ENCODE measurements around the gene RDX.
"Not testable (repeated sequence)": the region's sequence is repeated elsewhere in the genome, so short reads cannot be mapped to it uniquely, and the experiment has no call there.

Gene RDX

GRCh38 chr11:110217936-110218335, 78.5 kb downstream of the RDX start:
- Histone ChIP-seq H3K4me1 (ENCODE audit: insufficient read depth, low read length) (no peaks in the 10 kb centered on the region), H3K9me3 (ENCODE audit: insufficient read depth, low read depth, low read length) (no peaks in the 10 kb centered on the region), H3K36me3 (ENCODE audit: insufficient read depth, low read depth, low read length) (no peaks in the 10 kb centered on the region), H3K4me3 (ENCODE audit: low read length) (no peak overlapping the region), H3K27me3 (ENCODE audit: insufficient read depth, low read length) (no peaks in the 10 kb centered on the region), H3K27ac (ENCODE audit: low read length) (no peak overlapping the region), H3K9ac (ENCODE audit: low read depth, low read length) (no peak overlapping the region)

GRCh38 chr11:110217223-110217877, 79.1 kb downstream of the RDX start:
- no peak overlapping the region for H3K27ac ChIP-seq (ENCODE audit: low read length)
- H3K27me3 ChIP-seq (ENCODE audit: insufficient read depth, low read length): no peaks in the 10 kb centered on the region
- no peak overlapping the region for H3K9ac ChIP-seq (ENCODE audit: low read depth, low read length)

GRCh38 chr11:110209313-110209694, 87.1 kb downstream of the RDX start:
- H3K4me3 ChIP-seq (ENCODE audit: low read length): peak overlapping the region; percentile 52; the same call in 1 of the 2 replicates

More at GRCh38 chr11:110217223-110217877, 79.1 kb downstream of the RDX start:
- Histone ChIP-seq H3K4me3 (ENCODE audit: low read length) (no peak overlapping the region), H3K36me3 (ENCODE audit: insufficient read depth, low read depth, low read length) (no peaks in the 10 kb centered on the region), H3K9me3 (ENCODE audit: insufficient read depth, low read depth, low read length) (no peaks in the 10 kb centered on the region), H3K4me1 (ENCODE audit: insufficient read depth, low read length) (no peaks in the 10 kb centered on the region)

DNA sequence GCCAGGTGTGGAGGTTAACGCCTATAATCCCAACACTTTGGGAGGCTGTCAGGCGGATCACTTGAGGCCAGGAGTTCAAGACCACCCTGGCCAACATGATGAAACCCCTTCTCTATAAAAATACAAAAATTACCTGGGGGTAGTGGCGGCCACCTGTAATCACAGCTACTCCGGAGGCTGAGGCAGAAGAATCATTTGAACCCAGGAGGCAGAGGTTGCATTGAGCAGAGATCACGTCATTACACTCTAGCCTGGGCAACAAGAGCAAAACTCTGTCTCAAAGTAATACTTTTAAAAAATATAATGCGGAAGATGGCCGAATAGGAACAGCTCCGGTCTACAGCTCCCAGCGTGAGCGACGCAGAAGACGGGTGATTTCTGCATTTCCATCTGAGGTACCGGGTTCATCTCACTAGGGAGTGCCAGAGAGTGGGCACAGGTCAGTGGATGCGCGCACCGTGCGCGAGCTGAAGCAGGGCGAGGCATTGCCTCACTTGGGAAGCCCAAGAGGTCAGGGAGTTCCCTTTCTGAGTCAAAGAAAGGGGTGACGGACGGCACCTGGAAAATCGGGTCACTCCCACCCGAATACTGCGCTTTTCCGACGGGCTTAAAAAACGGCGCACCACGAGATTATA, 87.6 kb downstream of the RDX start:
- H3K27ac ChIP-seq (ENCODE audit: low read length); H3K36me3 ChIP-seq (ENCODE audit: insufficient read depth, low read depth, low read length); H3K9me3 ChIP-seq (ENCODE audit: insufficient read depth, low read depth, low read length); H3K4me1 ChIP-seq (ENCODE audit: insufficient read depth, low read length); H3K27me3 ChIP-seq (ENCODE audit: insufficient read depth, low read length); H3K9ac ChIP-seq (ENCODE audit: low read depth, low read length): not testable (repeated sequence)
- H3K4me3 ChIP-seq (ENCODE audit: low read length): peak overlapping the region; percentile 52; the same call in 1 of the 2 replicates

More at GRCh38 chr11:110209313-110209694, 87.1 kb downstream of the RDX start:
- not testable (repeated sequence) for H3K36me3 ChIP-seq (ENCODE audit: insufficient read depth, low read depth, low read length); H3K9ac ChIP-seq (ENCODE audit: low read depth, low read length); H3K4me1 ChIP-seq (ENCODE audit: insufficient read depth, low read length); H3K9me3 ChIP-seq (ENCODE audit: insufficient read depth, low read depth, low read length); H3K27me3 ChIP-seq (ENCODE audit: insufficient read depth, low read length); H3K27ac ChIP-seq (ENCODE audit: low read length)

GRCh38 chr11:110207123-110207522, 89.3 kb downstream of the RDX start:
- no peak overlapping the region for H3K9ac ChIP-seq (ENCODE audit: low read depth, low read length)
- no peaks in the 10 kb centered on the region for H3K9me3 ChIP-seq (ENCODE audit: insufficient read depth, low read depth, low read length)
- H3K36me3 ChIP-seq (ENCODE audit: insufficient read depth, low read depth, low read length): no peaks in the 10 kb centered on the region
- H3K27me3 ChIP-seq (ENCODE audit: insufficient read depth, low read length): no peaks in the 10 kb centered on the region
- no peak overlapping the region for H3K4me3 ChIP-seq (ENCODE audit: low read length)
- H3K4me1 ChIP-seq (ENCODE audit: insufficient read depth, low read length): no peaks in the 10 kb centered on the region
- no peak overlapping the region for H3K27ac ChIP-seq (ENCODE audit: low read length)

GRCh38 chr11:110200836-110201235, 95.6 kb downstream of the RDX start:
- Histone ChIP-seq H3K4me3 (ENCODE audit: low read length) (no peak overlapping the region), H3K4me1 (ENCODE audit: insufficient read depth, low read length) (peaks cover 6% of the 10 kb centered on the region), H3K27me3 (ENCODE audit: insufficient read depth, low read length) (no peaks in the 10 kb centered on the region), H3K9me3 (ENCODE audit: insufficient read depth, low read depth, low read length) (no peaks in the 10 kb centered on the region), H3K27ac (ENCODE audit: low read length) (no peak overlapping the region), H3K36me3 (ENCODE audit: insufficient read depth, low read depth, low read length) (no peaks in the 10 kb centered on the region), H3K9ac (ENCODE audit: low read depth, low read length) (no peak overlapping the region)

DNA sequence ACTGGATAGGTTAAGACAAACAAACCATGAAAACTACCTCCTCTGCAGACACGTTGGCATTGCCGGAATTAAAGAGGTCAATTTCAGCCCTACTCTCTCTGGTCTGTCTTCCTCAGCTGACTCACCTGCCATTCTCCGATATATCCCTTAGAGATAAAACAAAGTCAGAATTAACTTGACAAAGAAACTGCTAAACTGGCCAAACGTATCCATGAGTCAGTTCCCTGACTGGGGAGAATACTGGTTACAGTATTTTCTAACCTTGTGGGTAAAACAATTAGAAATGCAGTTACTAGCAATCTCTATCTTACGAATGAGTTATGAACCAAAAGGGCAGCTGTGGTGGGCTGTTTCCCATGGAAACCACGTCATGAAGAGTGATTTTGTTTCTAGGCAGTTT, 96.2 kb downstream of the RDX start:
- Histone ChIP-seq H3K27me3 (ENCODE audit: insufficient read depth, low read length) (no peaks in the 10 kb centered on the region), H3K9ac (ENCODE audit: low read depth, low read length) (no peak overlapping the region), H3K4me1 (ENCODE audit: insufficient read depth, low read length) (peaks cover 6% of the 10 kb centered on the region), H3K36me3 (ENCODE audit: insufficient read depth, low read depth, low read length) (no peaks in the 10 kb centered on the region), H3K9me3 (ENCODE audit: insufficient read depth, low read depth, low read length) (no peaks in the 10 kb centered on the region), H3K27ac (ENCODE audit: low read length) (no peak overlapping the region), H3K4me3 (ENCODE audit: low read length) (no peak overlapping the region)

DNA sequence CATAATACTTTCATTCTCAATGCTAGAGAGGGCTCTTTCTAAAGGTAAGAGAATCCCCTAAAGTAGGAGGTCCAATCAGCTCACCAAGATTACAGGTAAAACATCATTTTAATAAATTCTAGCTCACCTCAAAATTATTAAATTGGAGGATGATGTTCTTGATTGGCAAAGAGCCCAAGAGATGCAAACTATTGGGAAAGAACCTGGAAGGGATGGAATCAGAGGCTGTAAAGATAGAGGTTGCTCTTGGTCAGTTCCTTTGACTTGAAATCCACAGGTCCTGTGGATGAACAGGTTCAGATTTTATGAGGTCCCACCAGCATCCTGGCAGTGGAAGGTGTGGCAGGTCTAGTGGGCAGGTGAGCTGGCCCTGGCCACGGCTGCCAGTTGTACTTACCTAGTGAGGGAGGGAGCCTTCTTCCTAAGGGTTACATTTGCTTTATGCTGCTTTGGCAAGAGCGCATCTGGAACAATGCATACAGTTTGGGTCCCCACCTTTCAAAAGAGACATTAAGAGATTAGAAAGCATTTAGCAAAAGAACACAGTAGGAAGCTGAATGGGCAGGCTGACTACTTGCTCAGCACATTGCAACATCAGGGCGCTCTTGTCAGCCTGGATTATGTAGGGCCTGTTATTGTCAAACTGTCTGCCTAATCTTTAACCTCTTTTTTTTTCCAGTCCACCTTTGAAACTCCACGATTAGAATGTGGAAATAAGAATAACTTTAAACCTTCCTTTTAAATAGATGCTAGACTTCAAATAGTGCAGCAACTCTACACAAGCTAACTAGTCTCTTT, 97.0 kb downstream of the RDX start:
- Histone ChIP-seq H3K4me1 (ENCODE audit: insufficient read depth, low read length) (peaks cover 6% of the 10 kb centered on the region), H3K27ac (ENCODE audit: low read length) (no peak overlapping the region), H3K4me3 (ENCODE audit: low read length) (no peak overlapping the region), H3K27me3 (ENCODE audit: insufficient read depth, low read length) (no peaks in the 10 kb centered on the region), H3K9ac (ENCODE audit: low read depth, low read length) (no peak overlapping the region), H3K36me3 (ENCODE audit: insufficient read depth, low read depth, low read length) (no peaks in the 10 kb centered on the region), H3K9me3 (ENCODE audit: insufficient read depth, low read depth, low read length) (no peaks in the 10 kb centered on the region)

DNA sequence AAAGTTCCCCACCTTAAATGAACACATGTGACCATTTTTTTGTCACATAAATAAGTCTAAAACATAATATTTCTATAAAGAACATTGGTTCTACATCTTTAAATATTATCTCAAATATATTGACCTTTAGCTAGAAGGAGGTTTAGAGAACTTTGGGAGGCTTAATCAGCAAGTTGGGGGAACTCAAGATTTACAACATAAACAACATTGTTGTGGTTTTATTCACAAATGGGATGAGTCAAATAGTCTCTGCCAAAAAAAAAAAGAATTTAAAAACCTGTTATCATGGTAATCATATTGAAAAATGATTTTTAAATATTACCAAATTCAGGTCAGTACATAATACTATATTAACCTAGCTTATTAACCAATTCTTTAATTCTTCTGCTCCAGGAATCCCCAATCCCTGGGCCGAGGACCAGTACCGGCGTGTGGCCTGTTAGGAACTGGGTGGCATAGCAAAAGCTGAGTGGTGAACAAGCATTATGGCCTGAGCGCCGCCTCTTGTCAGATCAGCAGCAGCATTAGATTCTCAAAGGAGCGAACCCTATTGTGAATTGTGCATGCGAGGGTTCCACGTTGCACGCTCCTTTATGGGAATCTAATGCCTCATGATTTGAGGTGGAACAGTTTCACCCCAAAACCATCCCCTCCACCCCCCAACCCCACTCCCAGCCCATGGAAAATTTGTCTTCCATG, 98.2 kb downstream of the RDX start:
- no peak overlapping the region for H3K4me3 ChIP-seq (ENCODE audit: low read length)
- no peak overlapping the region for H3K9ac ChIP-seq (ENCODE audit: low read depth, low read length)
- H3K27me3 ChIP-seq (ENCODE audit: insufficient read depth, low read length): no peaks in the 10 kb centered on the region
- H3K9me3 ChIP-seq (ENCODE audit: insufficient read depth, low read depth, low read length): no peaks in the 10 kb centered on the region
- H3K36me3 ChIP-seq (ENCODE audit: insufficient read depth, low read depth, low read length): no peaks in the 10 kb centered on the region
- H3K27ac ChIP-seq (ENCODE audit: low read length): no peak overlapping the region
- peaks cover 6% of the 10 kb centered on the region for H3K4me1 ChIP-seq (ENCODE audit: insufficient read depth, low read length)

- H3K9me3 ChIP-seq (ENCODE audit: insufficient read depth, low read depth, low read length): no peaks in the 10 kb centered on the region
- H3K4me1 ChIP-seq (ENCODE audit: insufficient read depth, low read length): peaks cover 6% of the 10 kb centered on the region
- H3K9ac ChIP-seq (ENCODE audit: low read depth, low read length): no peak overlapping the region
- H3K27ac ChIP-seq (ENCODE audit: low read length): no peak overlapping the region
- H3K27me3 ChIP-seq (ENCODE audit: insufficient read depth, low read length): no peaks in the 10 kb centered on the region
- no peak overlapping the region for H3K4me3 ChIP-seq (ENCODE audit: low read length)
- no peaks in the 10 kb centered on the region for H3K36me3 ChIP-seq (ENCODE audit: insufficient read depth, low read depth, low read length)
Observed at GRCh38 chr11:110196884-110197420, 99.5 kb downstream of the RDX start.

GRCh38 chr11:110196241-110196754, 100.1 kb downstream of the RDX start:
- H3K27ac ChIP-seq (ENCODE audit: low read length): no peak overlapping the region
- H3K9me3 ChIP-seq (ENCODE audit: insufficient read depth, low read depth, low read length): no peaks in the 10 kb centered on the region
- no peak overlapping the region for H3K9ac ChIP-seq (ENCODE audit: low read depth, low read length)
- peaks cover 6% of the 10 kb centered on the region for H3K4me1 ChIP-seq (ENCODE audit: insufficient read depth, low read length)
- no peaks in the 10 kb centered on the region for H3K36me3 ChIP-seq (ENCODE audit: insufficient read depth, low read depth, low read length)
- H3K27me3 ChIP-seq (ENCODE audit: insufficient read depth, low read length): no peaks in the 10 kb centered on the region
- H3K4me3 ChIP-seq (ENCODE audit: low read length): no peak overlapping the region

Measured in iPS-20b (cell line).